ENCODE results near the gene SERPIND1.

Gene SERPIND1

GRCh38 chr22:20781272-20781990 lies 7.5 kb downstream of the SERPIND1 start:
- TF ChIP-seq CTCF (conservative IDR thresholded peaks at IDR 0.05; ENCODE audit: control insufficient read depth, insufficient read depth, low read depth, low read length) = no peak
- H3K4me3 ChIP-seq (ENCODE audit: control insufficient read depth, low read depth, low read length) = no peak overlapping the region
- peak; percentile 49 for DNase-seq (ENCODE audit: low read depth)

- DNase-seq (ENCODE audit: low read depth) = no peak
- H3K4me3 ChIP-seq (ENCODE audit: control insufficient read depth, low read depth, low read length) = no peak overlapping the region
- no peak for TF ChIP-seq CTCF (conservative IDR thresholded peaks at IDR 0.05; ENCODE audit: control insufficient read depth, insufficient read depth, low read depth, low read length)
Measured at GRCh38 chr22:20782083-20782482, 8.2 kb downstream of the SERPIND1 start.

GRCh38 chr22:20782596-20783299 lies 8.8 kb downstream of the SERPIND1 start:
- TF ChIP-seq CTCF (conservative IDR thresholded peaks at IDR 0.05; ENCODE audit: control insufficient read depth, insufficient read depth, low read depth, low read length) = no peak
- H3K4me3 ChIP-seq (ENCODE audit: control insufficient read depth, low read depth, low read length) = no peak overlapping the region
- DNase-seq (ENCODE audit: low read depth) = no peak

GRCh38 chr22:20783300-20783673 lies 9.4 kb downstream of the SERPIND1 start:
- no peak for TF ChIP-seq CTCF (conservative IDR thresholded peaks at IDR 0.05; ENCODE audit: control insufficient read depth, insufficient read depth, low read depth, low read length)
- DNase-seq (ENCODE audit: low read depth) = no peak
- no peak overlapping the region for H3K4me3 ChIP-seq (ENCODE audit: control insufficient read depth, low read depth, low read length)

- DNase-seq (ENCODE audit: low read depth) = peak; percentile 79
- TF ChIP-seq CTCF (conservative IDR thresholded peaks at IDR 0.05; ENCODE audit: control insufficient read depth, insufficient read depth, low read depth, low read length) = peak; percentile 83
- H3K4me3 ChIP-seq (ENCODE audit: control insufficient read depth, low read depth, low read length) = no peak overlapping the region
Measured at GRCh38 chr22:20783844-20784723, 10.2 kb downstream of the SERPIND1 start.

GRCh38 chr22:20785415-20785814 lies 11.5 kb downstream of the SERPIND1 start:
- no peak for TF ChIP-seq CTCF (conservative IDR thresholded peaks at IDR 0.05; ENCODE audit: control insufficient read depth, insufficient read depth, low read depth, low read length)
- DNase-seq (ENCODE audit: low read depth) = no peak
- no peak overlapping the region for H3K4me3 ChIP-seq (ENCODE audit: control insufficient read depth, low read depth, low read length)
